Activated CD4-positive, alpha-beta T cell treated with anti-CD3 and anti-CD28 coated beads, Interleukin-2, amount 10 ng/mL, durations not matched to agents 7 days and 5 days (primary cell): ENCODE data around the gene TCF20. TPM values are rescaled to one million over a fixed set of nuclear protein-coding genes. Genes with fewer than 3 reads are reported as not detected.

Experiments
- CTCF ChIA-PET: fragments of 350-600 bp; sonication (Branson Sonifier 250); formaldehyde crosslinking; loops from one replicate; lab custom pipeline; 2021; ENCODE audit warnings: antibody characterized with exemption; lab: Charles Lee
- POLR2A ChIA-PET: fragments of 350-600 bp; sonication (Branson Sonifier 250); formaldehyde crosslinking; loops from one replicate; lab custom pipeline; 2021; ENCODE audit warnings: antibody characterized with exemption; lab: Charles Lee
- DNase-seq: peaks from one replicate; pipeline ENCODE4 v3.0.0-alpha.2; 2020
- H3K27ac Mint-ChIP-seq: one replicate; pipeline ENCODE4 v1.8.0; 2021; ENCODE audit warnings: mild to moderate bottlenecking, moderate library complexity, mixed read lengths
- H3K27me3 Mint-ChIP-seq: one replicate; pipeline ENCODE4 v1.8.0; 2021; ENCODE audit warnings: mixed read lengths
- H3K36me3 Mint-ChIP-seq: one replicate; pipeline ENCODE4 v1.8.0; 2021; ENCODE audit warnings: low read depth, mixed read lengths
- H3K4me1 Mint-ChIP-seq: one replicate; pipeline ENCODE4 v1.8.0; 2021; ENCODE audit warnings: mixed read lengths
- H3K4me3 Mint-ChIP-seq: one replicate; pipeline ENCODE4 v1.8.0; 2021; ENCODE audit warnings: mild to moderate bottlenecking, moderate library complexity, mixed read lengths
- H3K9me3 Mint-ChIP-seq: one replicate; pipeline ENCODE4 v1.8.0; 2021; ENCODE audit warnings: mixed read lengths
- total RNA-seq, 2 experiments: library from RNA; stranded (reverse); gene quantifications; one replicate each; pipeline ENCODE4 v1.2.3, GENCODE V29; 2021

TCF20 gene
- total RNA-seq, 2 experiments from 2014 or later = 82.1 to 87.1 TPM

DNA sequence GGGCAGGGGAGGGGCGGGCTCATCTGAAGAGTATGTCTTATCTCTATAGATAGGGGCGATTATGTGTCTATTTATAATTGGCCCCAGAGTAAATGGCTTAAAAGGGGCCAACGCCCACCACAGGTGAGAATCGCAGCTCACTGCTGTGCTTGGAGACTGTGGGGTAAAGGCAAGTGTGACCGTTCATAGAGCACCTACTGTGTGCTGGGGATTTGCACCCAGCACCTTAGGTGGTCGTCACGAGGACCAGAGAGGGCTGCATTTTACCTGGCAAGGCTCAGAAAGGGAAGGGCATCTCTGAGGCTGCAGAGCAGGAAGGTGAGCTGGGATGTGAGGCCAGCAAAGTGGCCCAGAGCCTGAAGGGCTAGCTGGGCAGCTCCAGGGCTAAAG lies 13.7 kb upstream of the TCF20 start:
- DNase-seq = no peak
- Mint-ChIP-seq H3K27ac (peak overlapping the region; percentile 25), H3K27me3 (peaks cover 13% of the 10 kb centered on the region), H3K4me1 (peaks cover 37% of the 10 kb centered on the region), H3K36me3 (no peaks in the 10 kb centered on the region), H3K9me3 (no peaks in the 10 kb centered on the region), H3K4me3 (no peak overlapping the region)
- CTCF ChIA-PET = interaction anchor here (1.0 kb wide), 1 partner anchor 161 kb away, joined by 3 read pairs; no protein-coding TSS in a partner anchor
- POLR2A ChIA-PET = no interaction called here

DNA sequence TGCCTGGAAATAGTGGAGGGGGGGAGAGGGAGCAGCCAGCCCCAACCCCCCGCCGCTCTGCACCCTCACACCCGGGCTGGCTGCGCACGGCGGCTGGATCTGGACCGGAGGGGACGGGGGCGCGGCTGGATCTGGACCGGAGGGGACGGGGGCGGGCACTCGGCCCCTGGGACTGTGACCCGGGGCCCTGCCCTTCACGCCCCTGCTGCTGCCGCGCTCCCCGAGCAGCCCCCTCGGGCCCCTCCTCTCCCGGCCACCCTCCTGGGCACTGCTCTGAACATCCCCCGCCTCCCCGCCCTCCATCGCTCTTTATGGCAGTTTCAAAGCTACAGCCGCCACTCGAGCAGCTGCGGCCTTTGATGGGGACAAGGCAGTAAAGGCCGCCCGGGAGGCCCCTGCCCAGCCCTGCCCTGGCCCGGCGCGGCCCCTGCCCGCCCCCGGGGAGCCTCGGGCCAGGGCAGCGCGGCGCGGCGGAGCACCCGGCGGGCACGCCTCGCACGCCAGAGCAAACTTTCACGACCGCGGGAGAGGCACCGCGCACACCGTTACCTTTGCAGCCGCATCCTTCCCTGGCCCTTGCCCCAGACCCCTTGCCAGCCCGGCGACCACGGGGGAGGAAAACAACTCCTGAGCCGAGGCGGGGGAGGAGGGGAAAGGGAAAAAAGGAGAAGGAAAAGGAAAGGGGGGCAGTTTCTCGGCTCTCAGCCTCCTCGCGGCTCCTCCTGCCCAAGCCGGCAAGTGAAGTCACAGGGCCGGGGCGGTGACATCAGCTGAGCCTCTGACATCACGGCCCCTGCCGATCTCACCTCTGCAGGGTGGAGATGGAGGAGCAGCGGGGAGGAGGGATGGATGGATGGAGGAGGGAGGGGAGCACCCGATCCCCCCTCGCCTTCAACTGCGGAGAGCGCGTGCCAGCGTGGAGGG lies 13.1 kb upstream of the TCF20 start:
- Mint-ChIP-seq H3K4me1 (peaks cover 37% of the 10 kb centered on the region), H3K9me3 (no peaks in the 10 kb centered on the region), H3K27me3 (peaks cover 13% of the 10 kb centered on the region), H3K36me3 (no peaks in the 10 kb centered on the region), H3K27ac (peak overlapping the region; percentile 31), H3K4me3 (peak overlapping the region; percentile 38)
- ChIA-PET CTCF (interaction anchor here (1.0 kb wide), 1 partner anchor 162 kb away, joined by 3 read pairs; no protein-coding TSS in a partner anchor), POLR2A (no interaction called here)
- peak; percentile 37 for DNase-seq

DNA sequence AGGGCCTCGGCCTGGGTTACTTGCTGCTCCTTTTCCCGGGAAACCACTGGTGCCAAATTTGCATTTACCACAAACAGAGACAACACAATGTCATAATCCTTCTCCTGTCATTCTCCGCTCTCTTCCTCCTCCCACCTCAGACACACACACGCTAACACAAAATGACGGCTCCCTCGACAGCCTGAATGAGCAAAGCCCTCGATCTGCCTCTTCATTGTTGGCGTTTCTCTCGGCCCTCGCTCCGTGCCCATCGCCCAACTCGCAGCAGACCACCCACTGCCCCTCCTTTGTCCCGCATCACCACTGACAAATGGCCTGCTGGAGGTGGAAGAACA lies 12.5 kb upstream of the TCF20 start:
- DNase-seq = no peak
- no peaks in the 10 kb centered on the region for H3K9me3 Mint-ChIP-seq
- H3K4me3 Mint-ChIP-seq = no peak overlapping the region
- peaks cover 37% of the 10 kb centered on the region for H3K4me1 Mint-ChIP-seq
- ChIA-PET CTCF (no interaction called here), POLR2A (no interaction called here)
- H3K27ac Mint-ChIP-seq = no peak overlapping the region
- peaks cover 13% of the 10 kb centered on the region for H3K27me3 Mint-ChIP-seq
- H3K36me3 Mint-ChIP-seq = no peaks in the 10 kb centered on the region

DNA sequence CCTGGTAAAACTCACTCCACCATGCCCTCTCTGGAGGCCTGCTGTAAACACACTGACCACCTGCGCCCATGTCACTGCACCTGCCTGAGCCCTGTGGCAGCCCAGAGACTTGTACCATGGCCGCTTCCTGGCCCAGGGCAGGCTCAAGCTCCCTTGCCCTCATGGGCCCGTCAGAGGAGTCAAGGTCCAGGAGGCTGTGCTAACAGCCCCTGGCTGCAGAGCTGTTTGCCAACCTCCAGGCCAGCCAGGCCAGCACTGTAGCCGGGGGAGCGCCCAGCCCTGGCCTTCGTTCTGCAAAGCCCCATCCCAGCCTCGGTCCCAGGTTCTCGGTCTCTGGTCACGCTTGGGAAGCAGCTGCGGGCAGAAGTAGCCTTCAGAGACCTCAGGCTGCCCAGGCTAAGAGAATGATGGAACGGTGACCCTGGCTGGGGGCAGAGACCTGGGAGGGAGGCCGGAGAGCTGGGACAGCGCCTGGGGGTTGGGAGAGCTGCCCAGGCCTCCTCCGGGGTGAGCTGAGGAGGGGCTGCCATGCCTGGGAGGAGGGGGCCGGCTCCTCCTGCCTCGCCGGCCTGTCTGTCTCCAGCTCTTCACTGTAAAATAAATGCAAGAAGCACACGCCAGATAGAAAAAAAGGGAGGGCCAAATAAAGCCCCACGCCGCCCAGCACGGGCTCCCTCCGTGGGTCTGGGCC lies 11.9 kb upstream of the TCF20 start:
- no peak overlapping the region for H3K27ac Mint-ChIP-seq
- ChIA-PET CTCF (interaction anchor here (1.4 kb wide), 1 partner anchor 65 kb away, joined by 5 read pairs; no protein-coding TSS in a partner anchor), POLR2A (no interaction called here)
- H3K27me3 Mint-ChIP-seq = peaks cover 13% of the 10 kb centered on the region
- no peaks in the 10 kb centered on the region for H3K9me3 Mint-ChIP-seq
- peaks cover 32% of the 10 kb centered on the region for H3K4me1 Mint-ChIP-seq
- H3K36me3 Mint-ChIP-seq = no peaks in the 10 kb centered on the region
- H3K4me3 Mint-ChIP-seq = no peak overlapping the region
- DNase-seq = no peak

DNA sequence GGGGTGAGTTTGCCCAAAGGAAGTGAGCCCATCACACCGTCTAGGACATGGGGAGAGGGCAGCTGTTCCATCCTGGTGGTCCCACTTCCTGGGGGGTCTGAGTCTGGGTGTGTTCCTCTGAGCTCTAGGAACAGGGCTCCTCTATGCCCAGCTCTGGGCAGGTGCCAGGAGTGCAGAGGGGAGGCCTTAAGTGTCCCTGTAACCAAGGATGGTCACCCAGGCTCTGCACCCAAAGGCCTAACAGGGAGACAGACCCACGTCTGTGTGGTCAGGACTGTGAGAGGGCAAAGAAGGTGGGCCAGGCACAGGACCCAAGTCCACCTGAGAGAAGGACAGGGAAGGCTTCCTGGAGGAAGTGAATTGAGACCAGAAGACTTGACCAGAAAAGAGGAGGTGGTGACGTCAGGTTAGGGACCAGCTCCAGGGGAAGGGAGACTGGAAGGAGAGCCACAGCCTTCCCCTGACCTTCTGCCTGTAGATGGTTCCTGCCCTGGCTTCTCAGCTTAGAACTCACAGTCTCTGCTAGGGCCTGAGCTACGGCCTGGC lies 11.3 kb upstream of the TCF20 start:
- Mint-ChIP-seq H3K4me1 (peaks cover 26% of the 10 kb centered on the region), H3K27me3 (peaks cover 13% of the 10 kb centered on the region), H3K36me3 (no peaks in the 10 kb centered on the region), H3K4me3 (no peak overlapping the region), H3K9me3 (no peaks in the 10 kb centered on the region), H3K27ac (peak overlapping the region; percentile 10)
- CTCF ChIA-PET = interaction anchor here (1.2 to 1.4 kb wide), 2 partner anchors 11 to 64 kb away, joined by 3 to 5 read pairs; no protein-coding TSS in a partner anchor
- no peak for DNase-seq
- POLR2A ChIA-PET = no interaction called here

DNA sequence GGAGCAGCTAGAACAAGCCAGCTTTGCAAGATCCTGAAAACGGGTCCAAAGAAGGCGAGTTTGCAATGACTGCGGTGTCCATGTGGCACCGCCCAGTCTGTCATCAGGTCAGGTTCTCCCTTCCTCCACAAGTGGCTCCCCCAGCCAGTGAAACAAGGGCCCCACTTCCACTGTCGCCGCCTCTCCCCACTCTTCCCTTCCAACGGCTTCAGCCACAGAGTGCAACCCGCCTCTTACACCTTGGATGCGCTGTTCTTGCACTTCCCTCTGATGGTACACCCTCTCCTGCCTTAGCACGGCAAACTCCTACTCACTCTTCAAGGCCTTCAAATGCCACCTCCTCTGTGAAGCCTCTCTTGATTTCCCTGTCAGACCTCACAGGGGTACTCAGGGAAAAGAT lies 10.8 kb upstream of the TCF20 start:
- Mint-ChIP-seq H3K27ac (peak overlapping the region; percentile 10), H3K36me3 (no peaks in the 10 kb centered on the region), H3K4me1 (peaks cover 21% of the 10 kb centered on the region), H3K27me3 (peaks cover 13% of the 10 kb centered on the region), H3K9me3 (no peaks in the 10 kb centered on the region), H3K4me3 (no peak overlapping the region)
- DNase-seq = no peak
- ChIA-PET CTCF (interaction anchor here (1.1 to 1.5 kb wide), 5 partner anchors 10 to 969 kb away, joined by 3 to 5 read pairs (median 3); no protein-coding TSS in a partner anchor), POLR2A (no interaction called here)

DNA sequence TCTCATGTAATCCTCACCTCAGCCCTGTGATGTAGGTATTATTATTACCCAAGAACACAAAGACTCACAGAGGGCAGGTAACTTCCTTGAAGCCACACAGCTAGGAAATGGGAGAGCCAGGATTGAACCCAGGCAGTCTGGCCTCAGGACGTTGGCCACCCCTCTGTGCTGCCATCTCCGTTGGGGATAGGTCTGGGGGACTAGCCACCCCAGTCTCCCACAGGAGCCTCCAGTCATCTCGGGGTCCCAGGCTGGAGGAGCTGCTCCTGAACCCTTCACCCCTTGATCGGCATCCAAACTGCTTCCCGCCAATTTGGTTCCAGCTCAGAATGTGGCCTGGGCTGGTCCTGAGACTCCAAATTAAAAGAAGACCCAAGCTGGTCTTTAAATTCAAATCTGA lies 10.4 kb upstream of the TCF20 start:
- ChIA-PET CTCF (interaction anchor here (0.6 to 1.5 kb wide), 8 partner anchors 10 to 970 kb away, joined by 3 to 5 read pairs (median 4); no protein-coding TSS in a partner anchor), POLR2A (no interaction called here)
- no peaks in the 10 kb centered on the region for H3K36me3 Mint-ChIP-seq
- H3K27ac Mint-ChIP-seq = no peak overlapping the region
- peaks cover 18% of the 10 kb centered on the region for H3K4me1 Mint-ChIP-seq
- no peak overlapping the region for H3K4me3 Mint-ChIP-seq
- peaks cover 13% of the 10 kb centered on the region for H3K27me3 Mint-ChIP-seq
- H3K9me3 Mint-ChIP-seq = no peaks in the 10 kb centered on the region
- no peak for DNase-seq

DNA sequence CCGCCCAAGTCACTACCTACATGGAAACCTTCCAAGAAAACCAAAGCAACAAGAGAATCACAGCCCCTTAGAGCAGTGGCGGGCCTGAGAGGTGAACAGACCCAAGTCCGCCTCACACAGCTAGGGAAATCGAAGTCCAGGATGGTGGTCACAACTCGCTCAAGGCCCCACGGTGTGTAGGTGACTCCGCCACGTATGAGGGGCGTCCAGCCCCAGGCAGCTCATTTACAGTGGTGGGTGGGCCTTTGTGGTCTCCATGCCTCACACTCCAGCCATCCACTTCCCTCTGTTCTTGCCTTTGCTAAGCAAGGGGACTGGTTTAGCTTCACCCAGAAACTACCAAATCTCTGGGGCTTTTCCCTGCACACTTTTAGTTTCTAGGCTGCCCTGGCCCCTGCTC lies 9.7 kb upstream of the TCF20 start:
- no peaks in the 10 kb centered on the region for H3K36me3 Mint-ChIP-seq
- POLR2A ChIA-PET = no interaction called here
- peaks cover 12% of the 10 kb centered on the region for H3K27me3 Mint-ChIP-seq
- no peak overlapping the region for H3K27ac Mint-ChIP-seq
- no peaks in the 10 kb centered on the region for H3K9me3 Mint-ChIP-seq
- CTCF ChIA-PET = interaction anchor here (0.6 to 1.5 kb wide), 10 partner anchors 9 to 971 kb away, joined by 3 to 5 read pairs (median 4); partner anchors contain the start of gene NDUFA6
- no peak for DNase-seq
- H3K4me1 Mint-ChIP-seq = peaks cover 12% of the 10 kb centered on the region
- H3K4me3 Mint-ChIP-seq = no peak overlapping the region

DNA sequence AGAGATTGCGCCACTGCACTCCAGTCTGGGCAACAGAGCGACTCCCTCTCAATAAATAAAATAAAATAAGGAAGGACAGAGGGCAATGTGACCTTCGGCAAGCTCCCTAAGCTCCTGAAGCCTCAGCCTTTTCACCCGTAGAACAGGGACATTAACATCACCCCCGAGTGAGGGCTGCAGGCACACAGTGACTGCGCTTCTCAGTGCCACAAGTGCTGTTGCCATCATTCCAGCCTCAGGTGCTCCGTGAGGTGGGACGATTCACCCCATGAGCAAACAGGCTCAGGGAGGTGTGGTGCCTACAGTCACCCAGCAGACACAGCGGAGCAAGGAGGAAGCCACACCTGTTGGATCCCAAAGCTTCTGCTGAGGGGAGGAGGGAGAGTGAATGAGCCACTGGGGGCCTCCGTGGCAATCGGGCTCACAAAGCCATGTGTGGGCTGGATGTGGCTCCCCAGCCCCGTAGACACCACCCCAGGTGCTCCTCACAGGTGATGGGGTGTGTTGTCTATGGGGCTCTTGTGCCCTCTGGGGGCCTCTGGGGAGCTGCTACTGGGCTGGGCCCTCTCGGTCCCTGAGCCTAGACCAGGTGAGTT lies 9.1 kb upstream of the TCF20 start:
- Mint-ChIP-seq H3K36me3 (no peaks in the 10 kb centered on the region), H3K27ac (no peak overlapping the region), H3K9me3 (no peaks in the 10 kb centered on the region), H3K4me3 (no peak overlapping the region), H3K27me3 (peaks cover 12% of the 10 kb centered on the region), H3K4me1 (peaks cover 12% of the 10 kb centered on the region)
- ChIA-PET POLR2A (no interaction called here), CTCF (interaction anchor here (0.7 to 1.5 kb wide), 5 partner anchors 18 to 189 kb away, joined by 3 to 5 read pairs (median 3); partner anchors contain the start of gene NDUFA6)
- no peak for DNase-seq

DNA sequence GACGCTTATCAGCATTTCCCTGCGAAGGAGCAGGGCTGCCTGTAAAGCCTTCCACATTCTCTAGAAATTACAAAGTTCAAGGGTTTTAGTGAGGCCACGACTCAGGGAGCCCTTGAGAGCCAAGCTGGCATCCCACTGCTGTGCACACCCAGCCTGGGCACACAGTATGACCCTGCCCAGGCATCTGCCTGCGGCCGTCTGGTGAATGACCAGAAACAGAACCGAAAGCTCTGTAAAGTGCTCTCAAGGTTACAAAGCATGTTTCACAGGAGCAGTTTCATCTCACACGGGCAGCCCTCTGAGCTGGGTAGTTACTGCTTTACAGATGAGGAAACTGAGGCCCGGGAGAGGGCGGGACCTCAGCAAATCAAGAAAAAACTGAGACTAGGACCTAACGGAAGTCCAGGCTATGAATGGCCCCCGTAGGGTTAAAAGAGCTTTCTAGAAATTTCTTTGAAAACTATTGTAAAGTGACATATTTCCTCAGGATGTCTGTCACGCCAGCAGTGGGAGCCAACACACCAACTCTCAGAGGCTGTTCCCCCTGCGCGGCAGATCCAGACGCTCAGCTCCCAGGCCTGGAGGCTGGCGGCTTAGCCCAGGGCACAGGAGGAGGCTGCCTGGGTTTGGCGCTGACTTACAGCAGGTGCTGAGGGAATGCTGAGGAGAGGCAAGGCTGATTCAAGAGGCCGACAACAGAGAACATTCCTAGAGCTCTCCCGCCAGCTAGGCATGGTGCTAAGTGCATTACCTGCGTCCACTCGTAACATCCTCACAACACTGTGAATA lies 7.7 kb upstream of the TCF20 start:
- CTCF ChIA-PET = interaction anchor here (1.0 to 1.6 kb wide), 2 partner anchors 8 to 159 kb away, joined by 3 to 4 read pairs; no protein-coding TSS in a partner anchor
- Mint-ChIP-seq H3K27me3 (peaks cover 4% of the 10 kb centered on the region), H3K4me1 (peaks cover 5% of the 10 kb centered on the region), H3K4me3 (no peak overlapping the region), H3K27ac (no peak overlapping the region), H3K9me3 (no peaks in the 10 kb centered on the region), H3K36me3 (no peaks in the 10 kb centered on the region)
- DNase-seq = peak; percentile 44
- POLR2A ChIA-PET = no interaction called here

DNA sequence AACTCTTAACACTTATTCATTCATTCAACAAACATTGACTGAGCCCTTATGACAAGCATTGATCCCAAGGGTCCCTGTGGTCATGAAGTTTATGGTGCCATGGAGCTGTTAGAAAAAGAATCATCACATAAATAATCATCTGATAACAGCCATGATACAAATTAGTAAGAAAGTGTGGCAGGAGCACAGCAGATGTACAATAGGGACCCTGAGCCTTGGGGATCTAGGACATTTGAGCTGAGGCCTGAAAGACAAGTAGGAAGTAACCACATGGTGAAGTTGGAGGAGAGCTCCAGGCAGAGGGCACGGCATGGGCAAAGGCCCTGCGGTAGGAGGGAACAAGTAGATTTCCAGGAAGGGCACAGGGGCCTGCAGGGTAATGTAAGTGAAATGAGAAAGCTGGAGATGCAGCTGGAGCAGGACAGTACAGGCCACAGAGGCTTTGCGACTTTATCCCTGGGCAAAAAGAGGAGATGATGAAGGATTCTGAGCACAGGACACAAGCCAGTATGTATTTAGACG lies 6.8 kb upstream of the TCF20 start:
- Mint-ChIP-seq H3K27me3 (no peaks in the 10 kb centered on the region), H3K27ac (no peak overlapping the region), H3K9me3 (no peaks in the 10 kb centered on the region), H3K4me1 (peaks cover 2% of the 10 kb centered on the region), H3K36me3 (no peaks in the 10 kb centered on the region), H3K4me3 (no peak overlapping the region)
- DNase-seq = no peak
- ChIA-PET CTCF (interaction anchor here (1.0 to 1.6 kb wide), 2 partner anchors 9 to 158 kb away, joined by 3 to 4 read pairs; no protein-coding TSS in a partner anchor), POLR2A (no interaction called here)
